ENCODE measurements around the gene ZNF79. TPM values are rescaled to one million over a fixed set of nuclear protein-coding genes. Genes with fewer than 3 reads are reported as not detected.

ZNF79 gene
- total RNA-seq, 2 donors from 2014 or later = 7.4 to 9.1 TPM

- Mint-ChIP-seq H3K4me1 (peaks cover 25% of the 10 kb centered on the region), H3K9me3 (peaks cover 6% of the 10 kb centered on the region), H3K27ac (peak overlapping the region; percentile 97), H3K4me3 (peak overlapping the region; percentile 93), H3K36me3 (ENCODE audit: low read depth) (peaks cover 59% of the 10 kb centered on the region), H3K27me3 (ENCODE audit: insufficient read depth) (no peaks in the 10 kb centered on the region)
- peak overlapping the region; percentile 97 for H3K4me3 ChIP-seq (ENCODE audit: low read length)
- WGBS, 2 experiments (ENCODE audit: insufficient coverage in 1 of 2, insufficient read length in 1 of 2) = 2% methylated on average over 10 to 14 of the region's 14 CpGs
- DNase-seq = peak; percentile 55
- TF ChIP-seq, protein P1, sequence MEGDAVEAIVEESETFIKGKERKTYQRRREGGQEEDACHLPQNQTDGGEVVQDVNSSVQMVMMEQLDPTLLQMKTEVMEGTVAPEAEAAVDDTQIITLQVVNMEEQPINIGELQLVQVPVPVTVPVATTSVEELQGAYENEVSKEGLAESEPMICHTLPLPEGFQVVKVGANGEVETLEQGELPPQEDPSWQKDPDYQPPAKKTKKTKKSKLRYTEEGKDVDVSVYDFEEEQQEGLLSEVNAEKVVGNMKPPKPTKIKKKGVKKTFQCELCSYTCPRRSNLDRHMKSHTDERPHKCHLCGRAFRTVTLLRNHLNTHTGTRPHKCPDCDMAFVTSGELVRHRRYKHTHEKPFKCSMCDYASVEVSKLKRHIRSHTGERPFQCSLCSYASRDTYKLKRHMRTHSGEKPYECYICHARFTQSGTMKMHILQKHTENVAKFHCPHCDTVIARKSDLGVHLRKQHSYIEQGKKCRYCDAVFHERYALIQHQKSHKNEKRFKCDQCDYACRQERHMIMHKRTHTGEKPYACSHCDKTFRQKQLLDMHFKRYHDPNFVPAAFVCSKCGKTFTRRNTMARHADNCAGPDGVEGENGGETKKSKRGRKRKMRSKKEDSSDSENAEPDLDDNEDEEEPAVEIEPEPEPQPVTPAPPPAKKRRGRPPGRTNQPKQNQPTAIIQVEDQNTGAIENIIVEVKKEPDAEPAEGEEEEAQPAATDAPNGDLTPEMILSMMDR (conservative IDR thresholded peaks at IDR 0.05) = no peak
- no peaks in the 10 kb centered on the region for H3K9me3 ChIP-seq (ENCODE audit: control insufficient read depth, low read length)
- peak overlapping the region; percentile 89 for H3K27ac ChIP-seq (ENCODE audit: low read depth, low read length)
- H3K4me1 ChIP-seq (ENCODE audit: control insufficient read depth, insufficient read depth, low read length) = no peaks in the 10 kb centered on the region
- H3K9ac ChIP-seq (ENCODE audit: extremely low read depth, low read length, poor library complexity, severe bottlenecking) = peak overlapping the region; percentile 99
- peaks cover 57% of the 10 kb centered on the region for H3K36me3 ChIP-seq (ENCODE audit: control insufficient read depth, insufficient read depth, low read length)
- no peaks in the 10 kb centered on the region for H3K27me3 ChIP-seq (ENCODE audit: control insufficient read depth, insufficient read depth, low read length, poor library complexity, severe bottlenecking)
Observed at GRCh38 chr9:127450243-127450760, 26.1 kb downstream of the ZNF79 start.

DNA sequence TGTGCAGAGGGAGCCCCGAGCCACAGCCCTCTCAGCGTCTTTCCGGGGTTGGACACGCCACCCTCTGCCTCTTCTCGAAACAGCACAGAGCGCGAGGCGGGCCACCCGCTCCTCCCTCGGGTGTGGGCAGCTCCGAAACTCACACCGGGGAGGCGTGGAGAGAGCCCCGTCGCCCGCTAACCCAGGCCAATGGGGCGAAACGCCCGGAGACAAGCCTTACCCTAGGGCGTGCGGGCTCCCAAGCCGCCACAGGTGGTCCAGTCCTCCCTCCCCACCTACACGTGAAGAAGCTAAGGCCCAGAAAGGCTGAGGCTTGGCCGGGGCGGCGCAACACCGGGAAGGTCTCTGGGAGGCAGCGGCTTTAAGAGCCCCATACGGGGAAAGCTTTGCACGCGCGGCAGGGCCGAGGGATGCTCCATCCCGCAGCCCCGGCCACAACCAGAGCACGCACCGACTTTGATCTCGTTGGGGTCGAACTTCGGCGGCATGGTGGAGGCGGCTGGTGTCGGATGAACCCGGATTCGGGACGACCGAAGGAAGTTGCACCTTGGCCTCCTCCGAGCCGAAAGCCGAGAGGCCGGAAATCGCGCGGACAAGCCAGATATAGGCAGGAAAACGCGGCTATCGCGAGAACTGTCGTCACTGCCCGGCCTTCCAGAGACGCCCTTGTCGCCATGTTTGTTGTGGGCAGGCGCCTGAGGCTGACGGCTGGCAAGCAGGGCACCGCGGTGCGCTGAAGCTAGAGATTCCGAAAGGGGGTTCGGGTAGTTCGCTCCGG lies 26.8 kb downstream of the ZNF79 start, which contains the start of the genes LRSAM1 and RPL12:
TSS of gene LRSAM1 (plus strand) at position 681 of the 778 bp plus-strand sequence. CDS start 3,018 bp downstream, outside the sequence.
TSS of gene RPL12 (minus strand) at position 577 of the 778 bp plus-strand sequence. CDS start at position 488, 89 bp downstream.
- Histone ChIP-seq H3K4me1 (ENCODE audit: control insufficient read depth, insufficient read depth, low read length) (no peaks in the 10 kb centered on the region), H3K4me3 (ENCODE audit: low read length) (peak within 1 kb of the TSS; percentile 97), H3K36me3 (ENCODE audit: control insufficient read depth, insufficient read depth, low read length) (peaks cover 63% of the 10 kb centered on the region), H3K9me3 (ENCODE audit: control insufficient read depth, low read length) (no peaks in the 10 kb centered on the region), H3K27ac (ENCODE audit: low read depth, low read length) (peak within 1 kb of the TSS; percentile 89), H3K27me3 (ENCODE audit: control insufficient read depth, insufficient read depth, low read length, poor library complexity, severe bottlenecking) (no peaks in the 10 kb centered on the region), H3K9ac (ENCODE audit: extremely low read depth, low read length, poor library complexity, severe bottlenecking) (peak within 1 kb of the TSS; percentile 99)
- DNase-seq = peak; percentile 99
- TF ChIP-seq, protein P1 (conservative IDR thresholded peaks at IDR 0.05) = no peak
- no peaks in the 10 kb centered on the region for H3K27me3 Mint-ChIP-seq (ENCODE audit: insufficient read depth)
- no peaks in the 10 kb centered on the region for H3K9me3 Mint-ChIP-seq
- H3K36me3 Mint-ChIP-seq (ENCODE audit: low read depth) = peaks cover 58% of the 10 kb centered on the region
- 0% methylated on average over 45 to 71 of the region's 71 CpGs for WGBS, 2 experiments (ENCODE audit: insufficient coverage in 1 of 2, insufficient read length in 1 of 2)
- peaks cover 25% of the 10 kb centered on the region for H3K4me1 Mint-ChIP-seq
- peak within 1 kb of the TSS; percentile 97 for H3K27ac Mint-ChIP-seq
- H3K4me3 Mint-ChIP-seq = peak within 1 kb of the TSS; percentile 93

DNA sequence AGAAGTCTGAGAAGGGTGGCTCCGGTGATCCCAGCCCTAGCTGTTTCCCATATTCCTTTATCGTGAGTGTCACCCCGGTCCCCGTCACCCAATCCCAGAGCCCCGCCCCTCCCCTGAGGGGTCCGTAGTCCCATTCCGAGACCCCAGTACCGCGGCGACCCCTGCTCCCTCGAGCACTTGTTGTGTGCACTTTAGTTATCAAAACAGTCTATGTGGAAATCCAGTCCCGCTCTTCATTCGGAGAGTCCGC lies 27.4 kb downstream of the ZNF79 start:
- Histone ChIP-seq H3K4me3 (ENCODE audit: low read length) (peak overlapping the region; percentile 97), H3K27ac (ENCODE audit: low read depth, low read length) (no peak overlapping the region), H3K4me1 (ENCODE audit: control insufficient read depth, insufficient read depth, low read length) (no peaks in the 10 kb centered on the region), H3K36me3 (ENCODE audit: control insufficient read depth, insufficient read depth, low read length) (peaks cover 58% of the 10 kb centered on the region), H3K27me3 (ENCODE audit: control insufficient read depth, insufficient read depth, low read length, poor library complexity, severe bottlenecking) (no peaks in the 10 kb centered on the region), H3K9ac (ENCODE audit: extremely low read depth, low read length, poor library complexity, severe bottlenecking) (peak overlapping the region; percentile 99), H3K9me3 (ENCODE audit: control insufficient read depth, low read length) (no peaks in the 10 kb centered on the region)
- Mint-ChIP-seq H3K9me3 (no peaks in the 10 kb centered on the region), H3K27me3 (ENCODE audit: insufficient read depth) (no peaks in the 10 kb centered on the region), H3K36me3 (ENCODE audit: low read depth) (peaks cover 53% of the 10 kb centered on the region), H3K4me3 (peak overlapping the region; percentile 93), H3K27ac (peak overlapping the region; percentile 97), H3K4me1 (peaks cover 25% of the 10 kb centered on the region)
- TF ChIP-seq, protein P1 (conservative IDR thresholded peaks at IDR 0.05) = no peak
- WGBS, 2 experiments (ENCODE audit: insufficient coverage in 1 of 2, insufficient read length in 1 of 2) = 0% methylated on average over 9 to 14 of the region's 14 CpGs
- no peak for DNase-seq

Measured in endodermal cell (in vitro differentiated cells).